Neural progenitor cell (in vitro differentiated cells): ENCODE measurements around the gene TMEM25.

Experiments used
- EZH2 ChIP-seq: fragments of 200-600 bp; sonication (generic); IDR thresholded peaks from 2 replicates; pipeline ENCODE4 v1.6.1; 2017; ENCODE audit warnings: antibody characterized with exemption, mild to moderate bottlenecking, moderate library complexity
- TF ChIP-seq, protein P1 (sequence below): fragments of 200-600 bp; sonication (generic); IDR thresholded peaks from 2 replicates; pipeline ENCODE4 v1.5.1; 2017; ENCODE audit warnings: antibody characterized with exemption, mild to moderate bottlenecking

DNA sequence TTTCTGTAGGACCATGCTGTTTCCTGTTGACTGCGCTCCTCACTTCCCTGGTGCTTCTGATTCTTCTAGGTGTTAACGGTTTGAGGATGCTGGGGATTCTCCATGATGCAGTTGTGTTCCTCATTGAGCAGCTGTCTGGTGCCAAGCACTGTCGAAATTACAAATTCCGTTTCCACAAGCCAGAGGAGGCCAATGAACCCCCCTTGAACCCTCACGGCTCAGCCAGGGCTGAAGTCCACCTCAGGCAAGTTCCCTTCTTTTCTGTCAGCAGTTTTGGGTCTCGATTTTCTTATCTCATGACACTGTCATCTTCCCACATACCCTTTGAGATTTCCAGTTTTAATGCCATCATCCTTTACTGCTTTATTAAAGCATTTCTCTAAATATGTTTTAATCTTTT is 11.4 kb upstream of the TMEM25 start:
- TF ChIP-seq, protein P1, sequence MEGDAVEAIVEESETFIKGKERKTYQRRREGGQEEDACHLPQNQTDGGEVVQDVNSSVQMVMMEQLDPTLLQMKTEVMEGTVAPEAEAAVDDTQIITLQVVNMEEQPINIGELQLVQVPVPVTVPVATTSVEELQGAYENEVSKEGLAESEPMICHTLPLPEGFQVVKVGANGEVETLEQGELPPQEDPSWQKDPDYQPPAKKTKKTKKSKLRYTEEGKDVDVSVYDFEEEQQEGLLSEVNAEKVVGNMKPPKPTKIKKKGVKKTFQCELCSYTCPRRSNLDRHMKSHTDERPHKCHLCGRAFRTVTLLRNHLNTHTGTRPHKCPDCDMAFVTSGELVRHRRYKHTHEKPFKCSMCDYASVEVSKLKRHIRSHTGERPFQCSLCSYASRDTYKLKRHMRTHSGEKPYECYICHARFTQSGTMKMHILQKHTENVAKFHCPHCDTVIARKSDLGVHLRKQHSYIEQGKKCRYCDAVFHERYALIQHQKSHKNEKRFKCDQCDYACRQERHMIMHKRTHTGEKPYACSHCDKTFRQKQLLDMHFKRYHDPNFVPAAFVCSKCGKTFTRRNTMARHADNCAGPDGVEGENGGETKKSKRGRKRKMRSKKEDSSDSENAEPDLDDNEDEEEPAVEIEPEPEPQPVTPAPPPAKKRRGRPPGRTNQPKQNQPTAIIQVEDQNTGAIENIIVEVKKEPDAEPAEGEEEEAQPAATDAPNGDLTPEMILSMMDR, result no peak
- no peak for TF ChIP-seq EZH2
